Measurements from ENCODE around the gene ARHGAP1.
"Not testable (repeated sequence)": the region's sequence is repeated elsewhere in the genome, so short reads cannot be mapped to it uniquely, and the experiment has no call there.

The ARHGAP1 gene

DNA sequence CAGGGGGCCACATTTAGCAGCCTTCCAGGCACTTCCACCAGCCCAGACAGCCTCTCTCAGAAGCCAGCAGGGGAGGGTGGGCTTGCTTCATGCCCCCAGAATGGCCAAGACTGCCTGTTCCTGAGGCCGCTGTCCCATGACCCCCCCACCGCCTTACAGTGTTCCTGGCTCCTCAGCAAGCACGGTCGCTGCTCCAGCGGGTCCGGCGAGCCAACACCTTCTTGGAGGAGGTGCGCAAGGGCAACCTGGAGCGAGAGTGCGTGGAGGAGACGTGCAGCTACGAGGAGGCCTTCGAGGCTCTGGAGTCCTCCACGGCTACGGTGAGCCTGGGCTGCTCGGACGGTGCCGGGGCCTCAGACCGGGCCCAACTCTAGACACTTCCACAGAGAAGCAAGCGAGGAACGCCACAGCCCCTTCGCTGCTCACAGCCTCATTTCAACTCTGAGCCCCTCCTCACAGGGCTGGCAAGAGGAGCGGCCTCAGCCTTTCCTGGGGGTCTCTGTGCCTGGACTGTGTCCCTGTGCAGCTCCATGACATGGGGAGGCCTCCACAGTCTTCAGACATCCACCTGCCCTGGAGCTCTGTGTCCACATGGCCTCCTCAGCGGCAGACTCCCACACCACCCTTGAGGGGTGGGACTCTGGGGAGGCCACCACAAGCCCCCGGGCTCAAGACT, 19.3 kb upstream of the ARHGAP1 start:
- DNase-seq (ENCODE audit: extremely low spot score): no peak
- POLR2A ChIA-PET: interaction anchor here (1.6 to 2.4 kb wide), 2 partner anchors 13 to 19 kb away, joined by 6 to 8 read pairs; partner anchors contain the start of genes ARHGAP1 and ZNF408
- CTCF ChIA-PET: no interaction called here
- no peak for TF ChIP-seq SP1 (IDR thresholded peaks at IDR 0.05)
- no peak for TF ChIP-seq L3MBTL2 (conservative IDR thresholded peaks at IDR 0.05)
- no peak for TF ChIP-seq BHLHE40 (IDR thresholded peaks at IDR 0.05; ENCODE audit: borderline replicate concordance)
- TF ChIP-seq TARDBP (IDR thresholded peaks at IDR 0.05): no peak
- TF ChIP-seq ARNT (IDR thresholded peaks at IDR 0.05): no peak
- no peak for TF ChIP-seq ELF4 (IDR thresholded peaks at IDR 0.05)
- TF ChIP-seq FOXM1 (IDR thresholded peaks at IDR 0.05; ENCODE audit: borderline replicate concordance): no peak
- no peak for TF ChIP-seq HDGF (IDR thresholded peaks at IDR 0.05; ENCODE audit: borderline replicate concordance)
- TF ChIP-seq CTBP1 (IDR thresholded peaks at IDR 0.05; ENCODE audit: borderline replicate concordance): no peak
- TF ChIP-seq ZNF384 (IDR thresholded peaks at IDR 0.05): no peak

DNA sequence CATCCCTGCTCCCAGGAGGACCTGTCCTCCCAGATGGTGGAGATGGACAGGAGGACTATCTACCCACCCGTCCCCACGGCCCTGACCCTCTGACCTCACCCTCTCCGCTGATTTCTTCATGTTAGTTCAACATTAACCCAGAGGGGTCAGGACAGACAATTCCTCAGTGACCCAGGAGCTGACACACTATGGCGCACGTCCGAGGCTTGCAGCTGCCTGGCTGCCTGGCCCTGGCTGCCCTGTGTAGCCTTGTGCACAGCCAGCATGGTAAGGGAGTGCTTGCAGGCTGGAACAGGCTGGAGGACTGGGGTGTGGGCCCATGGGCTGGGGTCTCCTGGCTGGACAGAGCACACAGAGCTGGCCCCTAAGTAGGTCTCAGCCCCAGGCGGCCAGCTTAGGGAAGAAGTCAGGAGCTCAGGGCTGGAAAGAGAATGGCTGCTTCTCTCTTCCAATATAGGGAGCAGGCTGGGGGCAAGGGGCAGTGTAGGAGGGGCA, 18.7 kb upstream of the ARHGAP1 start, which contains the start of gene F2:
Gene F2 (plus strand): TSS at position 166 of the 495 bp plus-strand sequence. CDS start 23 bp downstream, at position 189.
- ChIA-PET POLR2A (interaction anchor here (2.4 kb wide), 1 partner anchor 18 kb away, joined by 8 read pairs; the partner anchor contains the start of genes ARHGAP1 and ZNF408), CTCF (no interaction called here)
- no peak for TF ChIP-seq ZNF384 (IDR thresholded peaks at IDR 0.05)
- no peak for TF ChIP-seq ELF4 (IDR thresholded peaks at IDR 0.05)
- TF ChIP-seq, protein P1, sequence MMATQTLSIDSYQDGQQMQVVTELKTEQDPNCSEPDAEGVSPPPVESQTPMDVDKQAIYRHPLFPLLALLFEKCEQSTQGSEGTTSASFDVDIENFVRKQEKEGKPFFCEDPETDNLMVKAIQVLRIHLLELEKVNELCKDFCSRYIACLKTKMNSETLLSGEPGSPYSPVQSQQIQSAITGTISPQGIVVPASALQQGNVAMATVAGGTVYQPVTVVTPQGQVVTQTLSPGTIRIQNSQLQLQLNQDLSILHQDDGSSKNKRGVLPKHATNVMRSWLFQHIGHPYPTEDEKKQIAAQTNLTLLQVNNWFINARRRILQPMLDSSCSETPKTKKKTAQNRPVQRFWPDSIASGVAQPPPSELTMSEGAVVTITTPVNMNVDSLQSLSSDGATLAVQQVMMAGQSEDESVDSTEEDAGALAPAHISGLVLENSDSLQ (IDR thresholded peaks at IDR 0.05): no peak
- no peak for TF ChIP-seq CTBP1 (IDR thresholded peaks at IDR 0.05; ENCODE audit: borderline replicate concordance)
- no peak for TF ChIP-seq NFRKB (IDR thresholded peaks at IDR 0.05)
- TF ChIP-seq HDGF (IDR thresholded peaks at IDR 0.05; ENCODE audit: borderline replicate concordance): no peak
- TF ChIP-seq FOXA1 (IDR thresholded peaks at IDR 0.05): no peak
- TF ChIP-seq TARDBP (IDR thresholded peaks at IDR 0.05): no peak
- no peak for TF ChIP-seq L3MBTL2 (conservative IDR thresholded peaks at IDR 0.05)
- no peak for TF ChIP-seq SUZ12 (IDR thresholded peaks at IDR 0.05)
- no peak for TF ChIP-seq BHLHE40 (IDR thresholded peaks at IDR 0.05; ENCODE audit: borderline replicate concordance)
- TF ChIP-seq SP1 (IDR thresholded peaks at IDR 0.05): no peak
- no peak for TF ChIP-seq LEF1 (IDR thresholded peaks at IDR 0.05; ENCODE audit: borderline replicate concordance)
- TF ChIP-seq FOXK2 (IDR thresholded peaks at IDR 0.05): no peak
- no peak for TF ChIP-seq FOXM1 (IDR thresholded peaks at IDR 0.05; ENCODE audit: borderline replicate concordance)
- TF ChIP-seq ARNT (IDR thresholded peaks at IDR 0.05): no peak
- DNase-seq (ENCODE audit: extremely low spot score): no peak

DNA sequence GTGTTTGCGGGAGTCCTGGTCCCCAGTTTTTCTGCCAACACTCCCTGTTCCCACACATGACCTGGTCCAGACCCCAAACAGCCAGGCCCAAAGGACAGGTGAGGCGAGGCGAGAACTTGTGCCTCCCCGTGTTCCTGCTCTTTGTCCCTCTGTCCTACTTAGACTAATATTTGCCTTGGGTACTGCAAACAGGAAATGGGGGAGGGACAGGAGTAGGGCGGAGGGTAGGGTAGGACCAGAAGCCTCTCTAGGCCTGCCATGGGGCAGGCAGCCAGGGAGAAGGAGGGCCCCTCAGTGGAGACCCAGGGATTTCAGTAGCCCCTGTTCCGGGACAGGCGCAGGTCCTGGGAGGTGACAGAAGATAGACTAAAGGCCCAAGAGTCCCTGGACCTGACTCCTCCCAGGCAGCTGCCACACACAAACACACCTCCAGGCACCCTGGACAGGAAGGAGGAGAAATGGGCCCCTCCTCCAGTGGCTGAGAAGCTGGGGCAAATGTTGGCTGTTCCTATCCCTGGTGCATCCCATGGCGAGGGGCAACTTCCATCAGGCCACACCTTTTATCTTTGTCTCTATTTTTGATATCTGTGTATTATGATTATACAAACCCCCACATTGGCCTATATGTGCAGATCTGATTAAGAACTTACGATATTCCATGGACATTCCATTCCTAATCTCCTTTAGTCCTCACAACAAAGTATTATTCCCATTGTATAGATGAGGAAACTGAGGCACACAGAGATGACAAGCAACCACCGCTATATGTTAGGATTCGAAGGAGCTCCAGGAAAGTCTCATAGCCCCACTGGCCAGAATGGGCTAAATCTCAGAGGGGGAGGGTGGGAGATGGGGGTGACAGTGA, 18.0 kb upstream of the ARHGAP1 start:
- CTCF ChIA-PET: no interaction called here
- POLR2A ChIA-PET: interaction anchor here (2.4 kb wide), 1 partner anchor 17 kb away, joined by 8 read pairs; the partner anchor contains the start of genes ARHGAP1 and ZNF408
- DNase-seq (ENCODE audit: extremely low spot score): no peak
- TF ChIP-seq FOXA1 (IDR thresholded peaks at IDR 0.05): no peak

DNA sequence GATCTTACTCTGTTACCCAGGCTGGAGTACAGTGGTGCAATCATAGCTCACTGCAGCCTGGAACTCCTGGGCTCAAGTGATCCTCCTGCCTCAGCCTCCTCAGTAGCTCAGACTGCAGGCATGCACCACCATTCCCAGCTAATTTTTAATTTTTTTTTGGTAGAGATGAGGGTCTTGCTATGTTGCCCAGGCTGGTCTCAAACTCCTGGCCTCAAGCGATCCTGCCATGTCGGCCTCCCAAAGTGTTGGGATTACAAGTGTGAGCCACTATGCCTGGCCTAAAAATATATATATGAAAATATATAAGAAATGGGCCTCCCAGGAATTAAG, 17.4 kb upstream of the ARHGAP1 start:
- DNase-seq (ENCODE audit: extremely low spot score); POLR2A ChIA-PET; CTCF ChIA-PET: not testable (repeated sequence)

DNA sequence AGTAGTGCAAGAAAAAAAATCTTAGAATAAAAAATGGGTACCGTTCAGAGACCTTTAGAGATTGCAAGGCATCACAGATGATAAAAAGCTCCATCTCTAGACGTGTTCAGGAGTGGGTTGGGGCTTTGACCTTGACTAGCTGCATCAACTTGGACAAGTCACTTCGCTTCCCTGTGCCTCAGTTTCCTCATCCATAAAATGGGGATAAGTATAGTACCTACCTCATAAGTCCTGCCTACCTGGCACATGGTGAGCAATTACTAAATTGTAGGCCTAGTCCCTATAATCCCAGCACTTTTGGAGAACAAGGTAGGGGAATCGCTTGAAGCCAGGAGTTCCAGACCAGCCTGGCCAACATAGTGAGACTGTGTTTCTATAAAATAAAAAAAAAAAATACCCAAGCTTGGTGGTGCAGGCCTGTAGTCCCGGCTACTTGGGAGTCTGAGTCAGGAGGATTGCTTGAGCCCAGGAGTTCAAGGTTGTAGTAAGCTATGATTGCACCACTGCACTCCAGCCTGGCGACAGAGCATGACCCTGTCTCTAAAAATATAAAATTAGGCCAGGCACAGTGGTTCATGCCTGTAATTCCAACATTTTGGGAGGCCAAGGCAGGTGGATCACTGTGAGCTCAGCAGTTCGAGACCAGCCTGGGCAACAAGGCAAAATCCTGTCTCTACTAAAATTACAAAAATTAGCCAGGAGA, 12.6 kb upstream of the ARHGAP1 start:
- CTCF ChIA-PET: no interaction called here
- TF ChIP-seq BHLHE40 (IDR thresholded peaks at IDR 0.05; ENCODE audit: borderline replicate concordance) (no peak), ELF4 (IDR thresholded peaks at IDR 0.05) (no peak), HDGF (IDR thresholded peaks at IDR 0.05; ENCODE audit: borderline replicate concordance) (no peak), SUZ12 (IDR thresholded peaks at IDR 0.05) (no peak), CTBP1 (IDR thresholded peaks at IDR 0.05; ENCODE audit: borderline replicate concordance) (no peak), NFRKB (IDR thresholded peaks at IDR 0.05) (no peak), ZNF384 (IDR thresholded peaks at IDR 0.05) (no peak), SP1 (IDR thresholded peaks at IDR 0.05) (no peak), FOXK2 (IDR thresholded peaks at IDR 0.05) (no peak), ARNT (IDR thresholded peaks at IDR 0.05) (no peak), TARDBP (IDR thresholded peaks at IDR 0.05) (no peak), FOXM1 (IDR thresholded peaks at IDR 0.05; ENCODE audit: borderline replicate concordance) (no peak), LEF1 (IDR thresholded peaks at IDR 0.05; ENCODE audit: borderline replicate concordance) (no peak), L3MBTL2 (conservative IDR thresholded peaks at IDR 0.05) (no peak), FOXA1 (IDR thresholded peaks at IDR 0.05) (no peak)
- TF ChIP-seq, protein P1 (IDR thresholded peaks at IDR 0.05): no peak
- DNase-seq (ENCODE audit: extremely low spot score): no peak
- POLR2A ChIA-PET: interaction anchor here (1.6 kb wide), 1 partner anchor 13 kb away, joined by 3 read pairs; the partner anchor contains the start of genes ARHGAP1 and ZNF408

DNA sequence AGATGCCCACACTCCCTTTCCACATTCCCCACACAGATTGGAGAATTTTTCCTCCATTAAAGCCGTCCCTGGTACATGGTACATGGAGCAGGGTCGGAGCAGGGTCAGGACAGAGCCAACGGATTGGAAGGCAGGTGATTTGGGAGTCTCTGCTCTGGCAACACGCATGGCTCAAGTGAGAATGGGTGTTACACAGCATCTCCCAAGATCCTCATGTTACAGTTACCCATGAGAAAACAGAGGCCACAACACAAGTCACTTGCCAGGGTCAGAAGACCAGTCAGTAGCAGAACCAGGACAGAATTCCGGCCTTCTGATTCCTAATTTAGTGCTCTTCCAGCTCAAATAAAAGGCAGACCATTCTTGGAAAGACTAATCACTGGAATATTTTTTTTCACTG, 10.9 kb upstream of the ARHGAP1 start:
- ChIA-PET POLR2A (interaction anchor here (1.2 kb wide), 1 partner anchor 11 kb away, joined by 4 read pairs; the partner anchor contains the start of genes ARHGAP1 and ZNF408), CTCF (no interaction called here)
- no peak for DNase-seq (ENCODE audit: extremely low spot score)
- TF ChIP-seq SP1 (IDR thresholded peaks at IDR 0.05) (no peak), ARNT (IDR thresholded peaks at IDR 0.05) (no peak), ZNF384 (IDR thresholded peaks at IDR 0.05) (no peak), SUZ12 (IDR thresholded peaks at IDR 0.05) (no peak), NFRKB (IDR thresholded peaks at IDR 0.05) (no peak), HDGF (IDR thresholded peaks at IDR 0.05; ENCODE audit: borderline replicate concordance) (no peak), CTBP1 (IDR thresholded peaks at IDR 0.05; ENCODE audit: borderline replicate concordance) (no peak), TARDBP (IDR thresholded peaks at IDR 0.05) (no peak), ELF4 (IDR thresholded peaks at IDR 0.05) (no peak), FOXA1 (IDR thresholded peaks at IDR 0.05) (no peak), LEF1 (IDR thresholded peaks at IDR 0.05; ENCODE audit: borderline replicate concordance) (no peak), FOXK2 (IDR thresholded peaks at IDR 0.05) (no peak), L3MBTL2 (conservative IDR thresholded peaks at IDR 0.05) (no peak)
- TF ChIP-seq, protein P1 (IDR thresholded peaks at IDR 0.05): no peak
